ENCODE measurements around the gene GTPBP2. TPM values are rescaled to one million over a fixed set of nuclear protein-coding genes. Genes with fewer than 3 reads are reported as not detected.

GTPBP2 gene
- polyA plus RNA-seq, 1 donor (not counting 4 experiments of a cell fraction or from before 2014, with no cell fraction given) = 59.5 TPM

- TF ChIP-seq EZH2 (IDR thresholded peaks at IDR 0.05; ENCODE audit: low read length) (no peak), CTCF (optimal IDR thresholded peaks at IDR 0.05 in 1 of 3, IDR thresholded peaks at IDR 0.05 in 1 of 3, conservative IDR thresholded peaks at IDR 0.05 in 1 of 3; ENCODE audit: extremely low read depth in 1 of 3, insufficient read depth in 2 of 3, low read length in 3 of 3) (no peak)
- Histone ChIP-seq H4K20me1 (ENCODE audit: control insufficient read depth, extremely low read depth, insufficient read depth, low read length) (no peaks in the 10 kb centered on the region), H3K4me2 (ENCODE audit: control insufficient read depth, extremely low read depth, insufficient read depth, low read depth, low read length) (no peak overlapping the region), H3K27ac (ENCODE audit: control insufficient read depth, insufficient read depth, low read length) (no peak overlapping the region), H3K9me3 (ENCODE audit: control insufficient read depth, low read depth, low read length) (no peaks in the 10 kb centered on the region), H3K4me3 (ENCODE audit: control insufficient read depth in 2 of 3, extremely low read depth in 1 of 3, insufficient read depth in 2 of 3, low read depth in 1 of 3, low read length in 3 of 3) (no peak overlapping the region), H3K9ac (ENCODE audit: control insufficient read depth, extremely low read depth, insufficient read depth, low read length) (no peak overlapping the region), H3K9me1 (ENCODE audit: control insufficient read depth, extremely low read depth, insufficient read depth, low read length) (peaks cover 2% of the 10 kb centered on the region), H3K36me3 (ENCODE audit: control insufficient read depth in 2 of 2, extremely low read depth in 1 of 2, insufficient read depth in 2 of 2, low read length in 2 of 2) (peaks cover 34 to 51% of the 10 kb centered on the region in 2 experiments), H3K4me1 (ENCODE audit: control insufficient read depth, extremely low read depth, insufficient read depth, low read length) (peaks cover 10% of the 10 kb centered on the region), H2AFZ (ENCODE audit: control insufficient read depth, low read length) (no peak overlapping the region), H3K27me3 (ENCODE audit: control insufficient read depth, extremely low read depth, insufficient read depth, low read length) (no peaks in the 10 kb centered on the region), H3K79me2 (ENCODE audit: control insufficient read depth, insufficient read depth, low read length) (no peaks in the 10 kb centered on the region)
- FAIRE-seq (no peak), DNase-seq (ENCODE audit: low read depth, low spot score) (no peak)
- dilution Hi-C loops (cut with MboI; ENCODE audit: extremely low pct_ligation_motif_present, low sequenced_read_pairs) = no loop called here
These were observed 44.5 kb upstream of the GTPBP2 start for GRCh38 chr6:43673444-43674084.

- H3K4me1 ChIP-seq (ENCODE audit: control insufficient read depth, extremely low read depth, insufficient read depth, low read length) = peaks cover 20% of the 10 kb centered on the region
- H3K9me3 ChIP-seq (ENCODE audit: control insufficient read depth, low read depth, low read length) = no peaks in the 10 kb centered on the region
- H2AFZ ChIP-seq (ENCODE audit: control insufficient read depth, low read length) = no peak overlapping the region
- DNase-seq (ENCODE audit: low read depth, low spot score) (no peak), FAIRE-seq (no peak)
- H3K9ac ChIP-seq (ENCODE audit: control insufficient read depth, extremely low read depth, insufficient read depth, low read length) = no peak overlapping the region
- H3K27me3 ChIP-seq (ENCODE audit: control insufficient read depth, extremely low read depth, insufficient read depth, low read length) = no peaks in the 10 kb centered on the region
- H3K4me2 ChIP-seq (ENCODE audit: control insufficient read depth, extremely low read depth, insufficient read depth, low read depth, low read length) = no peak overlapping the region
- H3K36me3 ChIP-seq (ENCODE audit: control insufficient read depth in 2 of 2, extremely low read depth in 1 of 2, insufficient read depth in 2 of 2, low read length in 2 of 2) = peaks cover 29 to 38% of the 10 kb centered on the region in 2 experiments
- no peaks in the 10 kb centered on the region for H3K79me2 ChIP-seq (ENCODE audit: control insufficient read depth, insufficient read depth, low read length)
- H3K27ac ChIP-seq (ENCODE audit: control insufficient read depth, insufficient read depth, low read length) = no peak overlapping the region
- dilution Hi-C loops (cut with MboI; ENCODE audit: extremely low pct_ligation_motif_present, low sequenced_read_pairs) = no loop called here
- TF ChIP-seq CTCF (optimal IDR thresholded peaks at IDR 0.05 in 1 of 3, IDR thresholded peaks at IDR 0.05 in 1 of 3, conservative IDR thresholded peaks at IDR 0.05 in 1 of 3; ENCODE audit: extremely low read depth in 1 of 3, insufficient read depth in 2 of 3, low read length in 3 of 3) (no peak), EZH2 (IDR thresholded peaks at IDR 0.05; ENCODE audit: low read length) (no peak)
- peaks cover 2% of the 10 kb centered on the region for H3K9me1 ChIP-seq (ENCODE audit: control insufficient read depth, extremely low read depth, insufficient read depth, low read length)
- H3K4me3 ChIP-seq (ENCODE audit: control insufficient read depth in 2 of 3, extremely low read depth in 1 of 3, insufficient read depth in 2 of 3, low read depth in 1 of 3, low read length in 3 of 3) = no peak overlapping the region
- no peaks in the 10 kb centered on the region for H4K20me1 ChIP-seq (ENCODE audit: control insufficient read depth, extremely low read depth, insufficient read depth, low read length)
These were observed 43.0 kb upstream of the GTPBP2 start for GRCh38 chr6:43671801-43672690.

All from keratinocyte (primary cell).